ENCODE data around the gene DTWD2.
"Not testable (repeated sequence)": the region's sequence is repeated elsewhere in the genome, so short reads cannot be mapped to it uniquely, and the experiment has no call there.

DTWD2 gene

GRCh38 chr5:118946138-118946800, 42.1 kb downstream of the DTWD2 start:
- no peak for DNase-seq

- DNase-seq, result no peak
These were observed 50.8 kb downstream of the DTWD2 start for GRCh38 chr5:118937393-118938061.

- DNase-seq, result no peak
These were observed 54.6 kb downstream of the DTWD2 start for GRCh38 chr5:118933703-118934102.

- DNase-seq, result no peak
These were observed 56.8 kb downstream of the DTWD2 start for GRCh38 chr5:118931564-118931963.

GRCh38 chr5:118924006-118924389, 64.3 kb downstream of the DTWD2 start:
- DNase-seq, result no peak

GRCh38 chr5:118923295-118924005, 64.9 kb downstream of the DTWD2 start:
- DNase-seq, result no peak

GRCh38 chr5:118921866-118922265, 66.5 kb downstream of the DTWD2 start:
- DNase-seq, result no peak

GRCh38 chr5:118919016-118919415, 69.3 kb downstream of the DTWD2 start:
- DNase-seq, result no peak

GRCh38 chr5:118918232-118918631, 70.1 kb downstream of the DTWD2 start:
- DNase-seq, result no peak

GRCh38 chr5:118907536-118907935, 80.8 kb downstream of the DTWD2 start:
- not testable (repeated sequence) for DNase-seq

GRCh38 chr5:118906947-118907346, 81.4 kb downstream of the DTWD2 start:
- DNase-seq, result no peak

- DNase-seq, result no peak
These were observed 83.2 kb downstream of the DTWD2 start for GRCh38 chr5:118905196-118905595.

GRCh38 chr5:118902656-118903438, 85.5 kb downstream of the DTWD2 start:
- no peak for DNase-seq

GRCh38 chr5:118894709-118895108, 93.6 kb downstream of the DTWD2 start:
- no peak for DNase-seq

- no peak for DNase-seq
These were observed 97.1 kb downstream of the DTWD2 start for GRCh38 chr5:118891252-118891651.

- no peak for DNase-seq
These were observed 99.2 kb downstream of the DTWD2 start for GRCh38 chr5:118889165-118889564.

- DNase-seq, result no peak
These were observed 99.8 kb downstream of the DTWD2 start for GRCh38 chr5:118888556-118888955.

GRCh38 chr5:118883362-118883761, 105.0 kb downstream of the DTWD2 start:
- no peak for DNase-seq

- DNase-seq, result no peak
These were observed 105.7 kb downstream of the DTWD2 start for GRCh38 chr5:118882666-118883065.

GRCh38 chr5:118876852-118877251, 111.5 kb downstream of the DTWD2 start:
- not testable (repeated sequence) for DNase-seq

GRCh38 chr5:118875131-118875530, 113.2 kb downstream of the DTWD2 start:
- DNase-seq, result no peak

GRCh38 chr5:118873417-118873816, 114.9 kb downstream of the DTWD2 start:
- DNase-seq, result no peak

GRCh38 chr5:118863345-118863744, 125.0 kb downstream of the DTWD2 start:
- DNase-seq, result no peak

Data from activated CD8-positive, alpha-beta memory T cell treated with anti-CD3 and anti-CD28 coated beads, Interleukin-2, amount 50 U/mL, for 4 hours (primary cell).